Hematopoietic multipotent progenitor cell treated with erythropoietin and hydrocortisone succinate and interleukin-3 and kit ligand, for 17 days (in vitro differentiated cells): ENCODE data around the gene EGLN1.

ENCODE experiments used
- DNase-seq: peaks from one replicate; pipeline ENCODE4 v3.0.0-alpha.2; 2015; ENCODE audit warnings: low spot score

The EGLN1 gene

GRCh38 chr1:231421546-231421970 is 529 bp downstream of the EGLN1 start:
- DNase-seq: peak; percentile 42

GRCh38 chr1:231420959-231421545 is 1.0 kb downstream of the EGLN1 start:
- peak; percentile 66 for DNase-seq

GRCh38 chr1:231420299-231420958 is 1.7 kb downstream of the EGLN1 start:
- DNase-seq: peak; percentile 44

- DNase-seq: peak; percentile 34
Measured at GRCh38 chr1:231419738-231420298, 2.3 kb downstream of the EGLN1 start.

- DNase-seq: peak; percentile 29
Measured at GRCh38 chr1:231419147-231419546, 2.9 kb downstream of the EGLN1 start.

- DNase-seq: no peak
Measured at GRCh38 chr1:231418741-231419107, 3.4 kb downstream of the EGLN1 start.

GRCh38 chr1:231418101-231418740 is 3.9 kb downstream of the EGLN1 start:
- peak; percentile 12 for DNase-seq

GRCh38 chr1:231417513-231417912 is 4.6 kb downstream of the EGLN1 start:
- DNase-seq: no peak

GRCh38 chr1:231416901-231417300 is 5.2 kb downstream of the EGLN1 start:
- DNase-seq: peak; percentile 13

GRCh38 chr1:231415018-231415583 is 7.0 kb downstream of the EGLN1 start:
- no peak for DNase-seq

- no peak for DNase-seq
Measured at GRCh38 chr1:231414260-231415016, 7.6 kb downstream of the EGLN1 start.

GRCh38 chr1:231413749-231414082 is 8.4 kb downstream of the EGLN1 start:
- no peak for DNase-seq

GRCh38 chr1:231411036-231411531 is 11.0 kb downstream of the EGLN1 start:
- DNase-seq: no peak

GRCh38 chr1:231410036-231410612 is 12.0 kb downstream of the EGLN1 start:
- no peak for DNase-seq

GRCh38 chr1:231408528-231409094 is 13.5 kb downstream of the EGLN1 start:
- DNase-seq: no peak

GRCh38 chr1:231407547-231408396 is 14.3 kb downstream of the EGLN1 start:
- DNase-seq: no peak

GRCh38 chr1:231407049-231407448 is 15.0 kb downstream of the EGLN1 start:
- no peak for DNase-seq

- DNase-seq: no peak
Measured at GRCh38 chr1:231404318-231404717, 17.8 kb downstream of the EGLN1 start.

- no peak for DNase-seq
Measured at GRCh38 chr1:231401478-231401877, 20.6 kb downstream of the EGLN1 start.
